Lower leg skin (tissue), 3 donors: ENCODE data around the gene ASPG.

ENCODE experiments used
- POLR2A ChIP-seq, 2 donors: fragments of 450-650 bp; IDR thresholded peaks; one replicate each; pipeline ENCODE4 v1.6.1; 2016 to 2017; ENCODE audit warnings: antibody characterized with exemption in 2 of 2, mild to moderate bottlenecking in 1 of 2, moderate library complexity in 1 of 2
- TF ChIP-seq, protein P1 (sequence below), 3 donors: fragments of 450-650 bp; IDR thresholded peaks; one replicate each; pipeline ENCODE4 v1.5.1; 2016; ENCODE audit warnings: antibody characterized with exemption in 3 of 3, mild to moderate bottlenecking in 3 of 3, moderate library complexity in 2 of 3

DNA sequence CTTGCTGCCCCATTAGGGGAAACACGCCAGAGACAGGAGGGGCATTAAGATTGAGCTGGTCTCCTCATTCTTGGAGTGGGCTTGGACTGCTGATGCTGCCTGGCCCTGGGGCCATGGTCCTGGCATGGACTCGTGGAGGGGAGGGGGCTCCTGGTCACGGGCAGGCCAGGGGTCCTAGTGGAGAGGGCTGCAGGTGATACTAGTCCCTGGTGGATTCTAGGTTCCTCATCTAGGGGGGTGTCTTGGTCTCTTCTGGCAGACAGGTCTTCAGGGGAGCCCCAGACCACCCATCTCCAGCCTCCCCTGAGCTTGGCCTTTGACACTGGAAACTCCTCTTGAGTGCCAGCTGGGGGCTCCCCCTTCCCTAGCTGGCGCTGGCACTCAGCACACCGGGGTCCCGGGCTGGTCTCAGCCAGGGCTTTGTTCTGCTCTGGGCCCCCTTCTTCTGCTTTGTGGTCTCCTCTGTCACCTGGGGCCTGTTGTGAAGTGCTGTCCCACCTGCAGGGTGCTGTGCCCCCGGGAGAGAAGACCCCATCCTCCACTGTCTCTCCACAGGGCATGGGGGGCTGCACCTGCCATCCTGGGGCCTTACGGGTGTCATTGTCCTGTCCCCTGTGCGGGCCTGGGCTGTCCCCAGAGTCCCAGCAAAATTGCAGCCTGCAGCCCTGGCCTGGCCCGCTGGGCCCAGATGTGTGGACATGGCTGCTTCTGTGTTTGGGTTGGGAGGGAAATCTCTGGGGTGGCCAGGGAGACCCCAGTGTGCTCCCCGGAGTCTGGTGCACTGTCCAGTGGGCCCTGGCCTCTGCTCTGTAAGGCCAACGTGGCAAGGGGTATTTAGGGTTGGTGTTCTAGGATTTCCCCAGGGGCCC, 55.2 kb downstream of the ASPG start:
- TF ChIP-seq, protein P1, sequence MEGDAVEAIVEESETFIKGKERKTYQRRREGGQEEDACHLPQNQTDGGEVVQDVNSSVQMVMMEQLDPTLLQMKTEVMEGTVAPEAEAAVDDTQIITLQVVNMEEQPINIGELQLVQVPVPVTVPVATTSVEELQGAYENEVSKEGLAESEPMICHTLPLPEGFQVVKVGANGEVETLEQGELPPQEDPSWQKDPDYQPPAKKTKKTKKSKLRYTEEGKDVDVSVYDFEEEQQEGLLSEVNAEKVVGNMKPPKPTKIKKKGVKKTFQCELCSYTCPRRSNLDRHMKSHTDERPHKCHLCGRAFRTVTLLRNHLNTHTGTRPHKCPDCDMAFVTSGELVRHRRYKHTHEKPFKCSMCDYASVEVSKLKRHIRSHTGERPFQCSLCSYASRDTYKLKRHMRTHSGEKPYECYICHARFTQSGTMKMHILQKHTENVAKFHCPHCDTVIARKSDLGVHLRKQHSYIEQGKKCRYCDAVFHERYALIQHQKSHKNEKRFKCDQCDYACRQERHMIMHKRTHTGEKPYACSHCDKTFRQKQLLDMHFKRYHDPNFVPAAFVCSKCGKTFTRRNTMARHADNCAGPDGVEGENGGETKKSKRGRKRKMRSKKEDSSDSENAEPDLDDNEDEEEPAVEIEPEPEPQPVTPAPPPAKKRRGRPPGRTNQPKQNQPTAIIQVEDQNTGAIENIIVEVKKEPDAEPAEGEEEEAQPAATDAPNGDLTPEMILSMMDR (IDR thresholded peaks at IDR 0.05), result no peak
- TF ChIP-seq POLR2A (IDR thresholded peaks at IDR 0.05), result no peak
